ACC112 (cell line): ENCODE results near the gene ZMAT3.
"Not testable (repeated sequence)": the region's sequence is repeated elsewhere in the genome, so short reads cannot be mapped to it uniquely, and the experiment has no call there.

Experiments
- H2AFZ ChIP-seq: fragments of 200-600 bp; sonication (generic); one replicate; pipeline ENCODE4 v1.6.0; 2017; ENCODE audit warnings: antibody characterized with exemption, low read length; ENCODE audit not compliant: unreplicated experiment
- H3K27ac ChIP-seq: fragments of 200-600 bp; sonication (generic); 2 replicates; pipeline ENCODE4 v1.5.1; 2014; ENCODE audit warnings: low read depth, mild to moderate bottlenecking, antibody characterized with exemption, low read length, moderate library complexity
- H3K27me3 ChIP-seq: fragments of 200-600 bp; sonication (generic); 2 replicates; pipeline ENCODE4 v1.6.1; 2014; ENCODE audit warnings: mild to moderate bottlenecking, antibody characterized with exemption, low read length, moderate library complexity, mixed read lengths; ENCODE audit not compliant: insufficient read depth
- H3K36me3 ChIP-seq: fragments of 200-600 bp; sonication (generic); 2 replicates; pipeline ENCODE4 v1.6.1; 2016; ENCODE audit warnings: mild to moderate bottlenecking, antibody characterized with exemption, low read length, moderate library complexity, mixed read lengths; ENCODE audit not compliant: insufficient read depth
- H3K4me1 ChIP-seq: fragments of 200-600 bp; sonication (generic); one replicate; pipeline ENCODE4 v1.6.1; 2016; ENCODE audit warnings: low read length, mixed read lengths; ENCODE audit not compliant: insufficient read depth, unreplicated experiment, control insufficient read depth
- H3K4me3 ChIP-seq: fragments of 200-600 bp; sonication (generic); 2 replicates; pipeline ENCODE4 v1.5.1; 2014; ENCODE audit warnings: mild to moderate bottlenecking, low read depth, low read length
- H3K79me2 ChIP-seq: fragments of 200-600 bp; sonication (generic); one replicate; pipeline ENCODE4 v1.6.0; 2016; ENCODE audit warnings: low read length; ENCODE audit not compliant: control insufficient read depth, unreplicated experiment, insufficient read depth

ZMAT3 gene

GRCh38 chr3:179071323-179072099 is at the start of gene ZMAT3:
Gene ZMAT3 (minus strand): TSS chr3:179071809. CDS start chr3:179067752, 4,057 bp downstream.
- H3K79me2 ChIP-seq, result peaks cover 42% of the 10 kb centered on the region
- H2AFZ ChIP-seq, result peak within 1 kb of the TSS; percentile 93
- peak within 1 kb of the TSS; percentile 98 for H3K4me3 ChIP-seq
- peaks cover 12% of the 10 kb centered on the region for H3K4me1 ChIP-seq
- H3K36me3 ChIP-seq, result peaks cover 9% of the 10 kb centered on the region
- peak within 1 kb of the TSS; percentile 66 for H3K27ac ChIP-seq
- no peaks in the 10 kb centered on the region for H3K27me3 ChIP-seq

GRCh38 chr3:179116816-179117215 is 45.2 kb upstream of the ZMAT3 start:
- Histone ChIP-seq H3K79me2 (no peaks in the 10 kb centered on the region), H3K27me3 (no peaks in the 10 kb centered on the region), H3K4me1 (peaks cover 8% of the 10 kb centered on the region), H3K4me3 (no peak overlapping the region), H2AFZ (no peak overlapping the region), H3K36me3 (no peaks in the 10 kb centered on the region), H3K27ac (no peak overlapping the region)

DNA sequence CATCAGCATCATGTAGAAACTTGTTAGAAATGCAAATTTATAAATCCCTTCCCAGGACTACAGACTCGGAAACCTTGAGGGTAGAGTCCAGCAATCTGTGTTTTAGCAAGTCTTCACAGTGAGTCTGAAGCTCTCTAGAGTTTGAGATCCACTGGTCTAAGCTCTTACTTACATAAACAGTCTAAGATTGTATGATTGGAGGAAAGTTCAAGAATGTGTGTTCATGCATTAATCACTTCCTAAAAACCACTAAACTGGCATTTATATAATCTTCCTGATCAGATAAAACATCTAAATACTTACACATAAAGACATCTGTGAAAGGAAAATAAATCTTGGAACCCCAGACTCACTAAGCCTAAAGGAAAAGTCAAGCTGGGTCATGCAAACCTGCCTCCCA is 43.8 kb upstream of the ZMAT3 start:
- H3K4me3 ChIP-seq, H3K27me3 ChIP-seq, H3K27ac ChIP-seq, H3K36me3 ChIP-seq, H3K4me1 ChIP-seq, H3K79me2 ChIP-seq, H2AFZ ChIP-seq: not testable (repeated sequence)

DNA sequence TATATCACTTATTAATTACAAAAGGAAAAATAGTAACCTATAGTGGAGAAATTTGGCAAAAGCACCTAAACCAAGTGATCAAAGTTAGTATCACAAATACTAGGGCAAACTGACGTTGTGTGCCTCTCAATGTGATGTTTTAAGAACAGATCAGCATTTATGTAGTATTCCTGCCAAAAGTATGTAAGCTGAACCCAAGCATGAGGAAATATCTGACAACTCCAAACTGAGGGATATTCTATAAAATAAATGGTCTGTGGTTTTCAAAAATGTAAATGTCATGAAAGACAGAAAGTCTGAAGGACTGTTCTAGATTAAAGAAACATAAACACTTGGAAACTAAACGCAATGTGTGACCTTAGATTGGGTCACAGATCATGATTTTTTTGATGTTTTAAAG is 42.3 kb upstream of the ZMAT3 start:
- H3K4me3 ChIP-seq, result no peak overlapping the region
- H3K36me3 ChIP-seq, result no peaks in the 10 kb centered on the region
- peaks cover 8% of the 10 kb centered on the region for H3K4me1 ChIP-seq
- no peak overlapping the region for H2AFZ ChIP-seq
- H3K27ac ChIP-seq, result no peak overlapping the region
- H3K79me2 ChIP-seq, result no peaks in the 10 kb centered on the region
- no peaks in the 10 kb centered on the region for H3K27me3 ChIP-seq

DNA sequence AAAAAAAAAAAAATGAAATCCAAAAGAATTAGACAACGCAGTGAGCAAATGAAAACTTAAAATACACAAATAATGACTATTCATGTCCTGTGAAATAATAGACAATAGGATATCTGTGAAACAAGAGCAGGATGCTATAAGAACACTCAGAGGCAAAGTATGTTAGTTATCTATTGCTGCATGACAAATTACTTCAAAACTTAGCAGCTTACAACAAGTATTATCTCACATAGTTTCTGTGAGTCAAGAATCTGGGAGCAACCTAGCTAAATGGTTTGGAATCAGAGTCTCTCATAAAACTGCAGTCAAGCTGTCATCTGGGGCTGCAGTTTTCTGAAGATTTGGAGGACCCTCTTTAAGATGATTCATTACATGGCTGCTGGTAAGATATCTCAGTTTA is 36.5 kb upstream of the ZMAT3 start:
- Histone ChIP-seq H3K79me2 (no peaks in the 10 kb centered on the region), H2AFZ (no peak overlapping the region), H3K27me3 (no peaks in the 10 kb centered on the region), H3K36me3 (no peaks in the 10 kb centered on the region), H3K4me1 (peaks cover 9% of the 10 kb centered on the region), H3K27ac (peak overlapping the region; percentile 37), H3K4me3 (no peak overlapping the region)

- no peak overlapping the region for H3K27ac ChIP-seq
- H3K4me3 ChIP-seq, result no peak overlapping the region
- H3K36me3 ChIP-seq, result no peaks in the 10 kb centered on the region
- no peaks in the 10 kb centered on the region for H3K79me2 ChIP-seq
- no peak overlapping the region for H2AFZ ChIP-seq
- peaks cover 9% of the 10 kb centered on the region for H3K4me1 ChIP-seq
- H3K27me3 ChIP-seq, result no peaks in the 10 kb centered on the region
These were observed 36.0 kb upstream of the ZMAT3 start for GRCh38 chr3:179107617-179108016.

- Histone ChIP-seq H3K27me3 (no peaks in the 10 kb centered on the region), H3K4me1 (peaks cover 10% of the 10 kb centered on the region), H3K4me3 (no peak overlapping the region), H3K36me3 (no peaks in the 10 kb centered on the region), H3K27ac (no peak overlapping the region), H2AFZ (no peak overlapping the region), H3K79me2 (no peaks in the 10 kb centered on the region)
These were observed 34.3 kb upstream of the ZMAT3 start for GRCh38 chr3:179105881-179106280.

DNA sequence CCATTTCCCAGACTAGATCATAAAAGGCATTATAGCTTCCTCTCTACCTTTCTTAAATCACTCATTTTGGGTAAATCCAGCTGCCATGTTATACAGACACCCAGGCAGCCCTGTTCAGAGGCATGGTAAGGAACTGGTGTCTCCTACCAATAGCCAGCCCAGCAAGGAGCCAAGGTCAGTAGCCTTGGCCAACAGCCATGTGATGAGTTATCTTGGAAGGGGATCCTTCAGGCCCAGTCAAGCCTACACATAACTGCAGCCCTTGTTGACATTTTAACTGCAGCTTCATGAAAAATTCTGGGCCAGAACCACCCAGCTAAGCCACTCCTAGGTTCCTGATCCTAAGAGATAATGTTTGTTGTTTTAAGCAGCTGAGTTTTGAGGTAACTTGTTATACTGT is 29.0 kb upstream of the ZMAT3 start:
- Histone ChIP-seq H3K79me2 (no peaks in the 10 kb centered on the region), H2AFZ (peak overlapping the region; percentile 57), H3K27ac (no peak overlapping the region)

GRCh38 chr3:179098388-179099077 is 26.9 kb upstream of the ZMAT3 start:
- Histone ChIP-seq H3K4me3 (peak overlapping the region; percentile 48), H3K36me3 (no peaks in the 10 kb centered on the region), H3K79me2 (no peaks in the 10 kb centered on the region), H3K27me3 (no peaks in the 10 kb centered on the region), H3K27ac (no peak overlapping the region), H3K4me1 (peaks cover 12% of the 10 kb centered on the region), H2AFZ (peak overlapping the region; percentile 14)

More for the DNA sequence above, 29.0 kb upstream of the ZMAT3 start:
- H3K4me3 ChIP-seq, result no peak overlapping the region
- peaks cover 12% of the 10 kb centered on the region for H3K4me1 ChIP-seq
- H3K27me3 ChIP-seq, result no peaks in the 10 kb centered on the region
- no peaks in the 10 kb centered on the region for H3K36me3 ChIP-seq

GRCh38 chr3:179093807-179094206 is 22.2 kb upstream of the ZMAT3 start:
- no peaks in the 10 kb centered on the region for H3K36me3 ChIP-seq
- no peak overlapping the region for H3K27ac ChIP-seq
- no peaks in the 10 kb centered on the region for H3K79me2 ChIP-seq
- H3K4me1 ChIP-seq, result peaks cover 4% of the 10 kb centered on the region
- no peaks in the 10 kb centered on the region for H3K27me3 ChIP-seq
- no peak overlapping the region for H2AFZ ChIP-seq
- H3K4me3 ChIP-seq, result no peak overlapping the region

DNA sequence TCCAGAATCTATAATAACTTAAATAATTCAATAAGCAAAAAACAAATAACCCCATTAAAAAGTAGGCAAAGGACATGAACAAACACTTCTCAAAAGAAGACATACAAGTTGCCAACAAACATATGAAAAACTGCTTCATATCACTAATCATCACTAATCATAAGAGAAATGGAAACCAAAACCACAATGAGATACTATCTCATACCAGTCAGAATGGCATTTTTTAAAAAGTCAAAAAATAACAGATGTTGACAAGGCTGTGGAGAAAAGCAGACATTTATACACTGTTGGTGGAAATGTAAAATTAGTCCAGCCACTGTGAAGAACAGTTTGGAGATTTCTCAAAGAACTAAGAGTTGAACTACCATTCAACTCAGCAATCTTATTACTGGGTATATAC is 19.5 kb upstream of the ZMAT3 start:
- no peaks in the 10 kb centered on the region for H3K4me1 ChIP-seq
- H3K4me3 ChIP-seq, result no peak overlapping the region
- H2AFZ ChIP-seq, result no peak overlapping the region
- no peaks in the 10 kb centered on the region for H3K36me3 ChIP-seq
- no peak overlapping the region for H3K27ac ChIP-seq
- no peaks in the 10 kb centered on the region for H3K79me2 ChIP-seq
- H3K27me3 ChIP-seq, result no peaks in the 10 kb centered on the region
